ENCODE data around the gene CDYL.

- TF ChIP-seq GABPA (IDR thresholded peaks at IDR 0.05 in 1 of 2, conservative IDR thresholded peaks at IDR 0.05 in 1 of 2): no peak
- no peak for TF ChIP-seq CTCF (IDR thresholded peaks at IDR 0.05; ENCODE audit: low read depth, low read length, missing input control)
- no peak for TF ChIP-seq FOXA2 (IDR thresholded peaks at IDR 0.05)
- TF ChIP-seq ZBTB33 (IDR thresholded peaks at IDR 0.05): no peak
- TF ChIP-seq EGR1 (IDR thresholded peaks at IDR 0.05; ENCODE audit: low read depth in 2 of 2): no peak
- TF ChIP-seq REST (IDR thresholded peaks at IDR 0.05): no peak
- no peak for TF ChIP-seq HNF4G (IDR thresholded peaks at IDR 0.05)
- TF ChIP-seq RXRA (IDR thresholded peaks at IDR 0.05): no peak
- TF ChIP-seq RAD21 (IDR thresholded peaks at IDR 0.05): no peak
- TF ChIP-seq YY1 (IDR thresholded peaks at IDR 0.05): no peak
- no peak for TF ChIP-seq SP1 (IDR thresholded peaks at IDR 0.05)
- TF ChIP-seq NR2F2 (IDR thresholded peaks at IDR 0.05): no peak
- TF ChIP-seq TAF1 (conservative IDR thresholded peaks at IDR 0.05): no peak
- TF ChIP-seq ATF3 (IDR thresholded peaks at IDR 0.05): no peak
These were observed 96.6 kb downstream of the CDYL start for GRCh38 chr6:4872841-4873240.

Data from liver (tissue), 3 donors.